ENCODE data around the gene TNFRSF19.

TNFRSF19 gene

GRCh38 chr13:23628250-23628649 is 58.0 kb downstream of the TNFRSF19 start:
- no peak overlapping the region for H3K4me3 ChIP-seq (ENCODE audit: low read depth, low read length)
- H3K36me3 ChIP-seq (ENCODE audit: insufficient read depth, low read length): peaks cover 3% of the 10 kb centered on the region; the same call in 1 of the 2 replicates
- H3K27ac ChIP-seq (ENCODE audit: low read depth, low read length): no peak overlapping the region
- H3K79me2 ChIP-seq (ENCODE audit: control insufficient read depth, insufficient read depth, low read length, unreplicated experiment): no peaks in the 10 kb centered on the region
- H3K27me3 ChIP-seq (ENCODE audit: insufficient read depth, low read length): no peaks in the 10 kb centered on the region
- H3K4me1 ChIP-seq (ENCODE audit: control insufficient read depth, insufficient read depth, low read length, unreplicated experiment): no peaks in the 10 kb centered on the region
- no peak overlapping the region for H2AFZ ChIP-seq (ENCODE audit: low read length, unreplicated experiment)

- Histone ChIP-seq H3K79me2 (ENCODE audit: control insufficient read depth, insufficient read depth, low read length, unreplicated experiment) (no peaks in the 10 kb centered on the region), H3K27ac (ENCODE audit: low read depth, low read length) (no peak overlapping the region), H3K36me3 (ENCODE audit: insufficient read depth, low read length) (no peaks in the 10 kb centered on the region), H3K4me1 (ENCODE audit: control insufficient read depth, insufficient read depth, low read length, unreplicated experiment) (no peaks in the 10 kb centered on the region), H3K4me3 (ENCODE audit: low read depth, low read length) (no peak overlapping the region), H3K27me3 (ENCODE audit: insufficient read depth, low read length) (no peaks in the 10 kb centered on the region), H2AFZ (ENCODE audit: low read length, unreplicated experiment) (no peak overlapping the region)
Observed at GRCh38 chr13:23628765-23629565, 58.8 kb downstream of the TNFRSF19 start.

GRCh38 chr13:23629566-23630272 is 59.5 kb downstream of the TNFRSF19 start:
- no peak overlapping the region for H3K27ac ChIP-seq (ENCODE audit: low read depth, low read length)
- no peaks in the 10 kb centered on the region for H3K79me2 ChIP-seq (ENCODE audit: control insufficient read depth, insufficient read depth, low read length, unreplicated experiment)
- H3K36me3 ChIP-seq (ENCODE audit: insufficient read depth, low read length): no peaks in the 10 kb centered on the region
- no peak overlapping the region for H2AFZ ChIP-seq (ENCODE audit: low read length, unreplicated experiment)
- no peaks in the 10 kb centered on the region for H3K27me3 ChIP-seq (ENCODE audit: insufficient read depth, low read length)
- H3K4me3 ChIP-seq (ENCODE audit: low read depth, low read length): no peak overlapping the region
- H3K4me1 ChIP-seq (ENCODE audit: control insufficient read depth, insufficient read depth, low read length, unreplicated experiment): no peaks in the 10 kb centered on the region

- Histone ChIP-seq H3K4me1 (ENCODE audit: control insufficient read depth, insufficient read depth, low read length, unreplicated experiment) (no peaks in the 10 kb centered on the region), H3K36me3 (ENCODE audit: insufficient read depth, low read length) (no peaks in the 10 kb centered on the region), H3K4me3 (ENCODE audit: low read depth, low read length) (no peak overlapping the region), H3K79me2 (ENCODE audit: control insufficient read depth, insufficient read depth, low read length, unreplicated experiment) (no peaks in the 10 kb centered on the region), H3K27me3 (ENCODE audit: insufficient read depth, low read length) (no peaks in the 10 kb centered on the region), H3K27ac (ENCODE audit: low read depth, low read length) (no peak overlapping the region), H2AFZ (ENCODE audit: low read length, unreplicated experiment) (no peak overlapping the region)
Observed at GRCh38 chr13:23630349-23631093, 60.3 kb downstream of the TNFRSF19 start.

GRCh38 chr13:23631311-23632047 is 61.3 kb downstream of the TNFRSF19 start:
- H3K79me2 ChIP-seq (ENCODE audit: control insufficient read depth, insufficient read depth, low read length, unreplicated experiment): no peaks in the 10 kb centered on the region
- no peak overlapping the region for H3K27ac ChIP-seq (ENCODE audit: low read depth, low read length)
- no peak overlapping the region for H3K4me3 ChIP-seq (ENCODE audit: low read depth, low read length)
- H3K36me3 ChIP-seq (ENCODE audit: insufficient read depth, low read length): no peaks in the 10 kb centered on the region
- no peaks in the 10 kb centered on the region for H3K27me3 ChIP-seq (ENCODE audit: insufficient read depth, low read length)
- H2AFZ ChIP-seq (ENCODE audit: low read length, unreplicated experiment): no peak overlapping the region
- H3K4me1 ChIP-seq (ENCODE audit: control insufficient read depth, insufficient read depth, low read length, unreplicated experiment): no peaks in the 10 kb centered on the region

- H3K27me3 ChIP-seq (ENCODE audit: insufficient read depth, low read length): no peaks in the 10 kb centered on the region
- H3K4me1 ChIP-seq (ENCODE audit: control insufficient read depth, insufficient read depth, low read length, unreplicated experiment): no peaks in the 10 kb centered on the region
- H2AFZ ChIP-seq (ENCODE audit: low read length, unreplicated experiment): no peak overlapping the region
- no peak overlapping the region for H3K27ac ChIP-seq (ENCODE audit: low read depth, low read length)
- H3K79me2 ChIP-seq (ENCODE audit: control insufficient read depth, insufficient read depth, low read length, unreplicated experiment): no peaks in the 10 kb centered on the region
- H3K36me3 ChIP-seq (ENCODE audit: insufficient read depth, low read length): no peaks in the 10 kb centered on the region
- H3K4me3 ChIP-seq (ENCODE audit: low read depth, low read length): no peak overlapping the region
Observed at GRCh38 chr13:23632048-23632582, 61.9 kb downstream of the TNFRSF19 start.

GRCh38 chr13:23632741-23633140 is 62.5 kb downstream of the TNFRSF19 start:
- H2AFZ ChIP-seq (ENCODE audit: low read length, unreplicated experiment): no peak overlapping the region
- no peaks in the 10 kb centered on the region for H3K36me3 ChIP-seq (ENCODE audit: insufficient read depth, low read length)
- H3K4me3 ChIP-seq (ENCODE audit: low read depth, low read length): no peak overlapping the region
- no peaks in the 10 kb centered on the region for H3K27me3 ChIP-seq (ENCODE audit: insufficient read depth, low read length)
- no peak overlapping the region for H3K27ac ChIP-seq (ENCODE audit: low read depth, low read length)
- H3K4me1 ChIP-seq (ENCODE audit: control insufficient read depth, insufficient read depth, low read length, unreplicated experiment): no peaks in the 10 kb centered on the region
- no peaks in the 10 kb centered on the region for H3K79me2 ChIP-seq (ENCODE audit: control insufficient read depth, insufficient read depth, low read length, unreplicated experiment)

GRCh38 chr13:23634897-23635296 is 64.7 kb downstream of the TNFRSF19 start:
- H3K4me3 ChIP-seq (ENCODE audit: low read depth, low read length): no peak overlapping the region
- H2AFZ ChIP-seq (ENCODE audit: low read length, unreplicated experiment): no peak overlapping the region
- H3K27ac ChIP-seq (ENCODE audit: low read depth, low read length): no peak overlapping the region

GRCh38 chr13:23636360-23636759 is 66.1 kb downstream of the TNFRSF19 start:
- Histone ChIP-seq H3K4me1 (ENCODE audit: control insufficient read depth, insufficient read depth, low read length, unreplicated experiment) (no peaks in the 10 kb centered on the region), H3K27ac (ENCODE audit: low read depth, low read length) (no peak overlapping the region)

More at GRCh38 chr13:23634897-23635296, 64.7 kb downstream of the TNFRSF19 start:
- no peaks in the 10 kb centered on the region for H3K79me2 ChIP-seq (ENCODE audit: control insufficient read depth, insufficient read depth, low read length, unreplicated experiment)
- H3K27me3 ChIP-seq (ENCODE audit: insufficient read depth, low read length): no peaks in the 10 kb centered on the region
- H3K36me3 ChIP-seq (ENCODE audit: insufficient read depth, low read length): no peaks in the 10 kb centered on the region
- no peaks in the 10 kb centered on the region for H3K4me1 ChIP-seq (ENCODE audit: control insufficient read depth, insufficient read depth, low read length, unreplicated experiment)

GRCh38 chr13:23637829-23638228 is 67.6 kb downstream of the TNFRSF19 start:
- no peaks in the 10 kb centered on the region for H3K79me2 ChIP-seq (ENCODE audit: control insufficient read depth, insufficient read depth, low read length, unreplicated experiment)
- H3K4me3 ChIP-seq (ENCODE audit: low read depth, low read length): no peak overlapping the region
- H2AFZ ChIP-seq (ENCODE audit: low read length, unreplicated experiment): no peak overlapping the region
- no peaks in the 10 kb centered on the region for H3K36me3 ChIP-seq (ENCODE audit: insufficient read depth, low read length)
- no peak overlapping the region for H3K27ac ChIP-seq (ENCODE audit: low read depth, low read length)
- H3K27me3 ChIP-seq (ENCODE audit: insufficient read depth, low read length): no peaks in the 10 kb centered on the region
- no peaks in the 10 kb centered on the region for H3K4me1 ChIP-seq (ENCODE audit: control insufficient read depth, insufficient read depth, low read length, unreplicated experiment)

More at GRCh38 chr13:23636360-23636759, 66.1 kb downstream of the TNFRSF19 start:
- H3K27me3 ChIP-seq (ENCODE audit: insufficient read depth, low read length): no peaks in the 10 kb centered on the region
- no peak overlapping the region for H3K4me3 ChIP-seq (ENCODE audit: low read depth, low read length)
- H3K36me3 ChIP-seq (ENCODE audit: insufficient read depth, low read length): no peaks in the 10 kb centered on the region
- H3K79me2 ChIP-seq (ENCODE audit: control insufficient read depth, insufficient read depth, low read length, unreplicated experiment): no peaks in the 10 kb centered on the region
- no peak overlapping the region for H2AFZ ChIP-seq (ENCODE audit: low read length, unreplicated experiment)
